H1 (cell line): ENCODE results near the gene SPEF2. TPM values are rescaled to one million over a fixed set of nuclear protein-coding genes. Genes with fewer than 3 reads are reported as not detected.

Experiments
- CTCF ChIA-PET: fragments of 300-600 bp; sonication (Branson Sonifier 250); formaldehyde crosslinking; loops from one replicate; lab custom pipeline; 2021; ENCODE audit not compliant: partially characterized antibody; lab: Charles Lee
- POLR2A ChIA-PET: fragments of 300-600 bp; sonication (Branson Sonifier 250); formaldehyde crosslinking; loops from one replicate; lab custom pipeline; 2021; ENCODE audit warnings: inconsistent platforms; ENCODE audit not compliant: partially characterized antibody; lab: Charles Lee
- DNase-seq, 2 experiments: peaks; one replicate each; pipeline versions ENCODE4 v3.0.0 to v3.0.0-alpha.2; 2010 to 2022; ENCODE audit warnings: low spot score in 2 of 2, low read depth in 1 of 2, mixed read lengths in 1 of 2
- FAIRE-seq: peaks from 2 replicates; lab custom pipeline; 2011; peaks lifted over from hg19 to GRCh38; lab: Jason Lieb, UNC
- H2AFZ ChIP-seq: 2 replicates; pipeline ENCODE4 v1.8.1; 2012; ENCODE audit warnings: low read length, inconsistent platforms
- H2AK5ac ChIP-seq: 2 replicates; pipeline ENCODE4 v1.6.1; 2013; ENCODE audit warnings: low read depth, low read length
- H2BK120ac ChIP-seq: replicated peaks from 2 replicates; pipeline ENCODE3; 2013; ENCODE audit warnings: low read depth, low read length, inconsistent platforms
- H2BK12ac ChIP-seq: 2 replicates; pipeline ENCODE4 v1.6.1; 2013; ENCODE audit warnings: low read depth, low read length
- H2BK15ac ChIP-seq: 2 replicates; pipeline ENCODE4 v1.6.1; 2013; ENCODE audit warnings: low read length
- H2BK20ac ChIP-seq: 2 replicates; pipeline ENCODE4 v1.6.1; 2013; ENCODE audit warnings: low read length
- H2BK5ac ChIP-seq: 2 replicates; pipeline ENCODE4 v1.6.1; 2013; ENCODE audit warnings: low read depth, low read length
- H3K14ac ChIP-seq: 2 replicates; pipeline ENCODE4 v1.6.1; 2013; ENCODE audit warnings: inconsistent platforms; ENCODE audit not compliant: insufficient read length
- H3K18ac ChIP-seq: 2 replicates; pipeline ENCODE4 v1.6.1; 2013; ENCODE audit warnings: low read length; ENCODE audit errors: extremely low read depth
- H3K23ac ChIP-seq: 2 replicates; pipeline ENCODE4 v1.6.1; 2013; ENCODE audit warnings: inconsistent platforms; ENCODE audit not compliant: insufficient read length
- H3K23me2 ChIP-seq: 2 replicates; pipeline ENCODE4 v1.6.1; 2013; ENCODE audit warnings: low read depth, low read length
- H3K27ac ChIP-seq: 2 replicates; pipeline ENCODE4 v1.6.1; 2011; ENCODE audit warnings: low read depth, low read length, inconsistent platforms
- H3K27me3 ChIP-seq, 4 experiments: replicated peaks in 1 of 4; 1 replicate in 1 of 4; 2 replicates in 3 of 4; pipeline versions ENCODE4 v1.6.1 to v1.8.1; 2011 to 2013; ENCODE audit warnings: low read length in 3 of 4, mild to moderate bottlenecking in 3 of 4, inconsistent platforms in 2 of 4, mixed read lengths in 2 of 4, moderate library complexity in 1 of 4; ENCODE audit not compliant: control insufficient read depth in 3 of 4, insufficient read depth in 3 of 4; ENCODE audit errors: extremely low read depth in 1 of 4
- H3K36me3 ChIP-seq, 4 experiments: 2 replicates each; pipeline versions ENCODE4 v1.6.1 to v1.8.1; 2011 to 2013; ENCODE audit warnings: mild to moderate bottlenecking in 4 of 4, low read length in 3 of 4, moderate library complexity in 2 of 4, control low read depth in 1 of 4, inconsistent platforms in 1 of 4; ENCODE audit not compliant: insufficient read depth in 4 of 4, control insufficient read depth in 2 of 4
- H3K4ac ChIP-seq: replicated peaks from 2 replicates; pipeline ENCODE3; 2013; ENCODE audit warnings: low read length, low read depth, mixed read lengths, inconsistent platforms; ENCODE audit not compliant: insufficient read length
- H3K4me1 ChIP-seq, 4 experiments: replicated peaks in 1 of 4; 1 replicate in 1 of 4; 2 replicates in 3 of 4; pipeline versions ENCODE4 v1.6.1 to v1.8.1; 2011 to 2013; ENCODE audit warnings: low read length in 3 of 4, inconsistent platforms in 2 of 4, mixed read lengths in 1 of 4; ENCODE audit not compliant: insufficient read depth in 4 of 4, control insufficient read depth in 3 of 4
- H3K4me2 ChIP-seq, 2 experiments: 2 replicates each; pipeline versions ENCODE4 v1.6.1 to v1.8.1; 2011 to 2013; ENCODE audit warnings: low read depth in 2 of 2, low read length in 2 of 2, control low read depth in 1 of 2, inconsistent platforms in 1 of 2, mild to moderate bottlenecking in 1 of 2; ENCODE audit not compliant: insufficient read depth in 1 of 2
- H3K4me3 ChIP-seq, 4 experiments: fragments of 200-600, 300-600 bp in 1 of 4; sonication (generic), shearing (Covaris generic), sonication (Bioruptor Twin) in 1 of 4; 2 replicates each; pipeline versions ENCODE4 v1.5.1 to v1.8.1; 2011 to 2016; ENCODE audit warnings: low read length in 4 of 4, low read depth in 3 of 4, control low read depth in 2 of 4, inconsistent platforms in 2 of 4, mild to moderate bottlenecking in 2 of 4, mixed read lengths in 1 of 4, moderate library complexity in 1 of 4; ENCODE audit not compliant: insufficient read depth in 2 of 4; ENCODE audit errors: extremely low read depth in 1 of 4
- H3K56ac ChIP-seq: replicated peaks from 2 replicates; pipeline ENCODE3; 2013; ENCODE audit warnings: low read depth, mild to moderate bottlenecking, mixed read lengths, low read length, inconsistent platforms; ENCODE audit not compliant: insufficient read length
- H3K79me1 ChIP-seq: 2 replicates; pipeline ENCODE4 v1.6.1; 2013; ENCODE audit warnings: low read depth, low read length, control low read depth
- H3K79me2 ChIP-seq, 2 experiments: 2 replicates each; pipeline versions ENCODE4 v1.6.1 to v1.8.1; 2012 to 2013; ENCODE audit warnings: low read length in 2 of 2, mild to moderate bottlenecking in 2 of 2, inconsistent platforms in 1 of 2; ENCODE audit not compliant: insufficient read depth in 2 of 2, control insufficient read depth in 1 of 2
- H3K9ac ChIP-seq, 4 experiments: replicated peaks in 1 of 4; 1 replicate in 1 of 4; 2 replicates in 3 of 4; pipeline versions ENCODE4 v1.6.1 to v1.8.1; 2011 to 2013; ENCODE audit warnings: low read depth in 3 of 4, low read length in 3 of 4, control low read depth in 2 of 4, mild to moderate bottlenecking in 2 of 4, moderate library complexity in 2 of 4, inconsistent platforms in 1 of 4; ENCODE audit errors: extremely low read depth in 1 of 4
- H3K9me3 ChIP-seq, 2 experiments: 2 replicates each; pipeline versions ENCODE4 v1.6.1 to v1.8.1; 2012 to 2013; ENCODE audit warnings: mild to moderate bottlenecking in 2 of 2, moderate library complexity in 2 of 2, control low read depth in 1 of 2, inconsistent platforms in 1 of 2, low read depth in 1 of 2, low read length in 1 of 2, mixed read lengths in 1 of 2; ENCODE audit not compliant: insufficient read depth in 2 of 2
- H4K20me1 ChIP-seq, 2 experiments: replicated peaks in 1 of 2; 2 replicates each; pipeline versions ENCODE3 to v1.8.1; 2011 to 2013; ENCODE audit warnings: inconsistent platforms in 2 of 2, low read length in 2 of 2, mild to moderate bottlenecking in 1 of 2; ENCODE audit not compliant: insufficient read depth in 2 of 2, control insufficient read depth in 1 of 2
- H4K5ac ChIP-seq: 2 replicates; pipeline ENCODE4 v1.6.1; 2013; ENCODE audit warnings: low read length, low read depth, mixed read lengths, inconsistent platforms; ENCODE audit not compliant: insufficient read length
- H4K8ac ChIP-seq: 2 replicates; pipeline ENCODE4 v1.8.0; 2013; ENCODE audit warnings: mild to moderate bottlenecking, moderate library complexity, low read length, inconsistent platforms; ENCODE audit not compliant: insufficient read depth; ENCODE audit errors: extremely low read depth
- H4K91ac ChIP-seq: replicated peaks from 2 replicates; pipeline ENCODE3; 2013; ENCODE audit warnings: low read length, mixed read lengths, inconsistent platforms; ENCODE audit not compliant: insufficient read length
- CBX8 ChIP-seq: fragments of 300-800, 300-1000 bp; sonication (generic); IDR thresholded peaks from 2 replicates; pipeline ENCODE4 v1.7.1; 2016; ENCODE audit warnings: low read depth, low read length, borderline replicate concordance
- NANOG ChIP-seq: IDR thresholded peaks from 2 replicates; pipeline ENCODE4 v1.6.1; 2011; ENCODE audit warnings: low read length, low read depth, mild to moderate bottlenecking, inconsistent platforms; ENCODE audit not compliant: insufficient read depth, poor library complexity, severe bottlenecking
- RBBP5 ChIP-seq: IDR thresholded peaks from 2 replicates; pipeline ENCODE4 v1.7.1; 2012; ENCODE audit warnings: low read depth, mild to moderate bottlenecking, inconsistent platforms, low read length, moderate library complexity, borderline replicate concordance
- TCF12 ChIP-seq: IDR thresholded peaks from 2 replicates; pipeline ENCODE4 v1.6.1; 2011; ENCODE audit warnings: low read depth, mild to moderate bottlenecking, low read length
- ZNF274 ChIP-seq: IDR thresholded peaks from 2 replicates; pipeline ENCODE4 v1.7.0; 2012; ENCODE audit warnings: low read length, borderline replicate concordance; ENCODE audit errors: extremely low read depth
- WGBS, 2 experiments: shearing (Covaris generic) in 1 of 2; methylation state at CpG; one replicate each; pipeline versions ENCODE4 v1.1.6 to v1.1.7; 2013 to 2015; ENCODE audit warnings: low lambda C conversion rate in 2 of 2, mixed read lengths in 2 of 2, inconsistent platforms in 1 of 2, low coverage in 1 of 2, missing lambda C conversion rate in 1 of 2; ENCODE audit not compliant: insufficient replicate concordance in 2 of 2, insufficient coverage in 1 of 2, insufficient read length in 1 of 2; ENCODE audit errors: extremely low coverage in 1 of 2, missing lambda C conversion rate in 1 of 2; 5-methylcytosine and 5-hydroxymethylcytosine counted together
- polyA plus RNA-seq, 7 experiments: library from polyadenylated mRNA; depleted of rRNA in 3 of 7; stranded (reverse) in 5 of 7; unstranded in 2 of 7; fragments of >200 nt in 5 of 7; fragments of 200-250 nt in 2 of 7; gene quantifications; 1 replicate in 5 of 7; 2 replicates in 1 of 7; 4 replicates in 1 of 7; pipeline versions ENCODE4 v1.2.1 to v1.2.3, GENCODE V29; 2011 to 2013; ENCODE audit warnings: missing spikeins in 2 of 7, mixed read lengths in 2 of 7
- total RNA-seq: library from RNA; stranded (reverse); fragmentation: NEBNext Ultra II Directional; extraction: Animal tissue kit (Norgen Biotek cat#: 25700); gene quantifications from 2 replicates; pipeline ENCODE4 v1.2.1, GENCODE V29; 2021

SPEF2 gene
- total and polyA plus RNA-seq, 2 of the 8 experiments (the other 6 are each of a cell fraction or from before 2014, with no cell fraction given): 0.14 to 0.73 TPM

GRCh38 chr5:35754481-35754880 lies 136.8 kb downstream of the SPEF2 start:
- H4K20me1 ChIP-seq: peaks cover 4 to 9% of the 10 kb centered on the region in 2 experiments
- no peak overlapping the region for H2BK20ac ChIP-seq
- H3K27me3 ChIP-seq: peaks cover 50 to 93% (median 69%) of the 10 kb centered on the region in 4 experiments
- H4K91ac ChIP-seq: no peak overlapping the region
- H3K27ac ChIP-seq: no peak overlapping the region
- H3K79me1 ChIP-seq: no peaks in the 10 kb centered on the region
- H2BK120ac ChIP-seq: no peak overlapping the region
- H3K9ac ChIP-seq: no peak overlapping the region
- no peak overlapping the region for H3K4ac ChIP-seq
- no peak overlapping the region for H2AFZ ChIP-seq
- DNase-seq (no peak), FAIRE-seq (peak; percentile 60)
- ChIA-PET CTCF (interaction anchor here (0.6 to 3.7 kb wide), 4 partner anchors 9 to 171 kb away, joined by 3 to 13 read pairs (median 6); no protein-coding TSS in a partner anchor), POLR2A (no interaction called here)
- no peaks in the 10 kb centered on the region for H3K9me3 ChIP-seq
- no peaks in the 10 kb centered on the region for H3K79me2 ChIP-seq
- H4K5ac ChIP-seq: no peak overlapping the region
- H3K23me2 ChIP-seq: no peaks in the 10 kb centered on the region
- no peak overlapping the region for H2BK15ac ChIP-seq
- 5% methylated on average over 1 of the region's 1 CpG; no CpG with 5 or more reads in 1 of the 2 experiments for WGBS, 2 experiments
- no peak overlapping the region for H2AK5ac ChIP-seq
- no peak overlapping the region for H3K23ac ChIP-seq
- H3K18ac ChIP-seq: no peak overlapping the region
- H3K4me2 ChIP-seq: no peak overlapping the region
- H3K4me3 ChIP-seq: no peak overlapping the region
- H3K14ac ChIP-seq: no peak overlapping the region
- H4K8ac ChIP-seq: no peak overlapping the region
- peaks cover 0 to 6% (median 1%) of the 10 kb centered on the region in 4 experiments; a peak in 2 of 7 replicates for H3K4me1 ChIP-seq
- no peak overlapping the region for H3K56ac ChIP-seq
- no peak overlapping the region for H2BK5ac ChIP-seq
- H2BK12ac ChIP-seq: no peak overlapping the region
- H3K36me3 ChIP-seq: no peaks in the 10 kb centered on the region; a peak in 1 of 8 replicates
- no peak for TF ChIP-seq RBBP5
- TF ChIP-seq CBX8: no peak
- TF ChIP-seq TCF12: no peak
- peak; percentile 82 for TF ChIP-seq NANOG
- no peak for TF ChIP-seq ZNF274
